A673 (cell line): ENCODE measurements around the gene MORN3.

Experiments used
- CTCF ChIP-seq: fragments of 300-800, 200-600 bp; sonication (generic); conservative IDR thresholded peaks from 2 replicates; pipeline ENCODE4 v1.5.1; 2017; ENCODE audit warnings: low read depth, mild to moderate bottlenecking, antibody characterized with exemption, low read length, moderate library complexity, mixed read lengths
- EZH2 ChIP-seq: fragments of 200-600 bp; sonication (generic); IDR thresholded peaks from 2 replicates; pipeline ENCODE4 v1.6.1; 2017; ENCODE audit warnings: borderline replicate concordance, low read depth, mild to moderate bottlenecking, mixed read lengths, antibody characterized with exemption, low read length; ENCODE audit not compliant: poor library complexity, severe bottlenecking

- TF ChIP-seq EZH2 = no peak
- no peak for TF ChIP-seq CTCF
Measured at GRCh38 chr12:121693155-121693687, 23.8 kb upstream of the MORN3 start.
